ENCODE data around the gene HLA-DQA2.

DNA sequence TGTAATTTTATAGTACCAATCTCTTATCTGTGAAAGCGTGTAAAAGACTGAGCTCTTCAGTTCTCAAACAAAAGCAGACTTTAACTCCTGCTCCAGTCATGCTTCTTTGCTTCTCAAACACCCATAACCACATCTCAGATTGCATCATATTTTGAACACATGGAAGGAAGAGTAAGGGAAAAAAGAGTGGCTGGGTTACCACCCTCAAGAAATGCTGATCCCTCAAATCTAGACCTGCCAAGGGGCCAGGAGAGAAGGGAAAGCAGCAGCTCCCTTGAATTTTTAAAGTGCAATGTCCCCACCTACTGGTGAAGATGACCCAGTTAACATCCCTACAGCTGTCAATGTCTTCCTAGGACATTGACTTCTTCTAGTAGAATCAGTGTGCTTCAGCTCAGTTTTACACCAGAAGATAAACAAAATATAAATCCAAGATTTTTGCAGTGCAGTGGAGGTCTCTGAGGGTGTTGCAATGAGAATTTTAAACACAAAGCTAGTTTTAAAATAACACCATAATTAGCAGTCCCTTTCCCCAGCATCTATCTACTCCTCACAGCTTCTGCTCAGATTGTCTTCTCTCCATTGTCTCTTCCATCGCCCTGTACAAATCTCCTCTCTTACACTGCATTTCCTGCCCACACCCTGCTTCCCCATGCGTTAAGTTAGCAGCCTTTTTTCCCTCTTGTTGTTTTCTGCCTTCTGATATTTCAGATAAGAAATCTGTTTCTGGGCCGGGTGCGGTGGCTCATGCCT lies 44.8 kb downstream of the HLA-DQA2 start:
- TF ChIP-seq YY1 (IDR thresholded peaks at IDR 0.05; ENCODE audit: low read depth) (no peak), EP300 (IDR thresholded peaks at IDR 0.05; ENCODE audit: borderline replicate concordance) (no peak), CREB1 (IDR thresholded peaks at IDR 0.05; ENCODE audit: low read depth) (no peak), NFIC (IDR thresholded peaks at IDR 0.05) (no peak), CEBPB (IDR thresholded peaks at IDR 0.05) (no peak)
- TF ChIP-seq, protein P1, sequence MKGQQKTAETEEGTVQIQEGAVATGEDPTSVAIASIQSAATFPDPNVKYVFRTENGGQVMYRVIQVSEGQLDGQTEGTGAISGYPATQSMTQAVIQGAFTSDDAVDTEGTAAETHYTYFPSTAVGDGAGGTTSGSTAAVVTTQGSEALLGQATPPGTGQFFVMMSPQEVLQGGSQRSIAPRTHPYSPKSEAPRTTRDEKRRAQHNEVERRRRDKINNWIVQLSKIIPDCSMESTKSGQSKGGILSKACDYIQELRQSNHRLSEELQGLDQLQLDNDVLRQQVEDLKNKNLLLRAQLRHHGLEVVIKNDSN (IDR thresholded peaks at IDR 0.05), result no peak
- TF ChIP-seq, protein P2, sequence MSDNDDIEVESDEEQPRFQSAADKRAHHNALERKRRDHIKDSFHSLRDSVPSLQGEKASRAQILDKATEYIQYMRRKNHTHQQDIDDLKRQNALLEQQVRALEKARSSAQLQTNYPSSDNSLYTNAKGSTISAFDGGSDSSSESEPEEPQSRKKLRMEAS (IDR thresholded peaks at IDR 0.05), result no peak

Data from Ishikawa (cell line).